ENCODE data around the gene ETV3L.

GRCh38 chr1:157114183-157115121 lies 14.8 kb upstream of the ETV3L start:
- TF ChIP-seq POLR2AphosphoS5 (IDR thresholded peaks at IDR 0.05; ENCODE audit: borderline replicate concordance, low read depth, low read length) = no peak
- no peak for TF ChIP-seq EZH2 (IDR thresholded peaks at IDR 0.05)
